HG03159 (cell line): ENCODE data around the gene GINS3.

ENCODE experiments used
- ATAC-seq: cut with Tn5 transposase; IDR thresholded peaks from one replicate; pipeline ENCODE4 v1.9.1; 2021; ENCODE audit warnings: mild to moderate bottlenecking, moderate library complexity; ENCODE audit not compliant: unreplicated experiment

The GINS3 gene

GRCh38 chr16:58421529-58421928 is 29.3 kb downstream of the GINS3 start:
- ATAC-seq, result no peak

GRCh38 chr16:58422809-58423208 is 30.5 kb downstream of the GINS3 start:
- no peak for ATAC-seq

GRCh38 chr16:58425245-58425644 is 33.0 kb downstream of the GINS3 start:
- ATAC-seq, result no peak

GRCh38 chr16:58425756-58426494 is 33.7 kb downstream of the GINS3 start:
- ATAC-seq, result peak; percentile 84

GRCh38 chr16:58426966-58427365 is 34.7 kb downstream of the GINS3 start:
- no peak for ATAC-seq

GRCh38 chr16:58428621-58429542 is 36.6 kb downstream of the GINS3 start:
- ATAC-seq, result no peak

- ATAC-seq, result no peak
These were observed 38.4 kb downstream of the GINS3 start for GRCh38 chr16:58430718-58431117.

- no peak for ATAC-seq
These were observed 41.3 kb downstream of the GINS3 start for GRCh38 chr16:58433569-58433951.

GRCh38 chr16:58435779-58436178 is 43.5 kb downstream of the GINS3 start:
- ATAC-seq, result no peak

GRCh38 chr16:58440131-58440530 is 47.9 kb downstream of the GINS3 start:
- no peak for ATAC-seq

GRCh38 chr16:58442547-58442946 is 50.3 kb downstream of the GINS3 start:
- no peak for ATAC-seq

GRCh38 chr16:58443783-58444182 is 51.5 kb downstream of the GINS3 start:
- ATAC-seq, result no peak

- ATAC-seq, result no peak
These were observed 52.0 kb downstream of the GINS3 start for GRCh38 chr16:58444265-58444664.

- no peak for ATAC-seq
These were observed 56.6 kb downstream of the GINS3 start for GRCh38 chr16:58448890-58449289.

GRCh38 chr16:58449306-58449705 is 57.0 kb downstream of the GINS3 start:
- no peak for ATAC-seq

- no peak for ATAC-seq
These were observed 57.5 kb downstream of the GINS3 start for GRCh38 chr16:58449768-58450167.

- ATAC-seq, result no peak
These were observed 58.3 kb downstream of the GINS3 start for GRCh38 chr16:58450590-58450989.

GRCh38 chr16:58451265-58451689 is 59.0 kb downstream of the GINS3 start:
- ATAC-seq, result no peak

- ATAC-seq, result no peak
These were observed 59.7 kb downstream of the GINS3 start for GRCh38 chr16:58451945-58452401.

- no peak for ATAC-seq
These were observed 60.4 kb downstream of the GINS3 start for GRCh38 chr16:58452640-58453039.

GRCh38 chr16:58454178-58454577 is 61.9 kb downstream of the GINS3 start:
- ATAC-seq, result no peak

GRCh38 chr16:58454856-58455255 is 62.6 kb downstream of the GINS3 start:
- ATAC-seq, result no peak
